Endothelial cell of umbilical vein (primary cell): ENCODE measurements around the gene CHD5. TPM values are rescaled to one million over a fixed set of nuclear protein-coding genes. Genes with fewer than 3 reads are reported as not detected.

Source experiments
- BruUV-seq: library from RNA; stranded (reverse); fragments of 400-500 nt; replicated peaks from 2 replicates; lab custom pipeline; 2021; lab: Mats Ljungman, UMichigan
- CTCF ChIA-PET: fragments of 300-600, 350-600 bp; sonication (Branson Sonifier 250); formaldehyde crosslinking; loops from one replicate; lab custom pipeline; 2021; ENCODE audit warnings: antibody characterized with exemption, inconsistent platforms; lab: Charles Lee
- POLR2A ChIA-PET: fragments of 300-600, 350-600 bp; sonication (Branson Sonifier 250); formaldehyde crosslinking; loops from one replicate; lab custom pipeline; 2021; ENCODE audit warnings: antibody characterized with exemption, inconsistent platforms; lab: Charles Lee
- DNase-seq: peaks from one replicate; pipeline ENCODE4 v3.0.0-alpha.2; 2011; ENCODE audit warnings: low read depth, low spot score
- FAIRE-seq: peaks from 2 replicates; lab custom pipeline; 2011; peaks lifted over from hg19 to GRCh38; lab: Jason Lieb, UNC
- H2AFZ ChIP-seq: 2 replicates; pipeline ENCODE4 v1.6.0; 2012; ENCODE audit warnings: low read depth, low read length, control low read depth, inconsistent platforms
- H3K27ac ChIP-seq: 2 replicates; pipeline ENCODE4 v1.5.1; 2011; ENCODE audit warnings: low read depth, mild to moderate bottlenecking, control low read depth, low read length, moderate library complexity; ENCODE audit not compliant: insufficient read depth
- H3K27me3 ChIP-seq, 2 experiments: 2 replicates each; pipeline versions ENCODE4 v1.6.0 to v1.6.1; 2011; ENCODE audit warnings: low read length in 2 of 2, mixed read lengths in 1 of 2; ENCODE audit not compliant: control insufficient read depth in 2 of 2, insufficient read depth in 2 of 2
- H3K36me3 ChIP-seq, 2 experiments: 2 replicates in 1 of 2; 3 replicates in 1 of 2; pipeline ENCODE4 v1.5.1; 2011; ENCODE audit warnings: low read length in 2 of 2, mild to moderate bottlenecking in 1 of 2, moderate library complexity in 1 of 2; ENCODE audit not compliant: control insufficient read depth in 2 of 2, insufficient read depth in 2 of 2; ENCODE audit errors: extremely low read depth in 1 of 2
- H3K4me1 ChIP-seq: 3 replicates; pipeline ENCODE4 v1.5.1; 2011; ENCODE audit warnings: mild to moderate bottlenecking, low read length; ENCODE audit not compliant: control insufficient read depth, insufficient read depth; ENCODE audit errors: extremely low read depth
- H3K4me2 ChIP-seq: 2 replicates; pipeline ENCODE4 v1.6.1; 2011; ENCODE audit warnings: low read length, control low read depth, mixed read lengths; ENCODE audit not compliant: insufficient read depth
- H3K4me3 ChIP-seq, 3 experiments: fragments of 200-600 bp in 1 of 3; sonication (generic), shearing (Covaris generic) in 1 of 3; replicated peaks in 1 of 3; 2 replicates each; pipeline ENCODE4 v1.5.1; 2011 to 2016; ENCODE audit warnings: control low read depth in 3 of 3, low read length in 3 of 3, mild to moderate bottlenecking in 2 of 3, inconsistent platforms in 1 of 3, low read depth in 1 of 3, moderate library complexity in 1 of 3; ENCODE audit not compliant: insufficient read depth in 1 of 3
- H3K79me2 ChIP-seq: 2 replicates; pipeline ENCODE4 v1.6.0; 2012; ENCODE audit warnings: low read length, inconsistent platforms; ENCODE audit not compliant: control insufficient read depth, insufficient read depth
- H3K9ac ChIP-seq: replicated peaks from 2 replicates; pipeline ENCODE3; 2011; ENCODE audit warnings: low read length, control low read depth; ENCODE audit not compliant: insufficient read depth; ENCODE audit errors: extremely low read depth
- H3K9me1 ChIP-seq: replicated peaks from 3 replicates; pipeline ENCODE4 v1.6.0; 2011; ENCODE audit warnings: mild to moderate bottlenecking, low read length; ENCODE audit not compliant: control insufficient read depth, insufficient read depth; ENCODE audit errors: extremely low read depth
- H3K9me3 ChIP-seq: replicated peaks from 2 replicates; pipeline ENCODE4 v1.5.1; 2012; ENCODE audit warnings: low read length, inconsistent platforms; ENCODE audit not compliant: control insufficient read depth, insufficient read depth
- H4K20me1 ChIP-seq: replicated peaks from 2 replicates; pipeline ENCODE3; 2011; ENCODE audit warnings: mild to moderate bottlenecking, low read length; ENCODE audit not compliant: control insufficient read depth, insufficient read depth; ENCODE audit errors: extremely low read depth
- FOS ChIP-seq: IDR thresholded peaks from 2 replicates; pipeline ENCODE4 v1.6.1; 2011; ENCODE audit warnings: mild to moderate bottlenecking, low read length, moderate library complexity, borderline replicate concordance; ENCODE audit not compliant: insufficient read depth
- GATA2 ChIP-seq: IDR thresholded peaks from 2 replicates; pipeline ENCODE4 v1.7.0; 2011; ENCODE audit warnings: low read depth, mild to moderate bottlenecking, moderate library complexity, mixed read lengths, low read length; ENCODE audit not compliant: insufficient read length, insufficient read depth
- MYC ChIP-seq: IDR thresholded peaks from one replicate; pipeline ENCODE4 v1.6.1; 2011; ENCODE audit warnings: mild to moderate bottlenecking, low read depth, low read length
- POLR2A ChIP-seq: IDR thresholded peaks from 2 replicates; pipeline ENCODE4 v1.6.1; 2012; ENCODE audit warnings: low read depth, mild to moderate bottlenecking, control low read depth, low read length
- POLR2AphosphoS5 ChIP-seq: IDR thresholded peaks from 2 replicates; pipeline ENCODE4 v1.6.1; 2012; ENCODE audit warnings: low read depth, mild to moderate bottlenecking, control low read depth, low read length, moderate library complexity; ENCODE audit not compliant: insufficient read depth
- dilution Hi-C: fragments of 300-500 bp; cut with MboI; formaldehyde crosslinking; loops from one replicate; pipeline ENCODE4 v1.15.0; 2019; ENCODE audit warnings: low sequenced_read_pairs; ENCODE audit not compliant: extremely low pct_ligation_motif_present
- intact Hi-C: fragments of 100-400 bp; cut with micrococcal nuclease; formaldehyde crosslinking; loops from one replicate; pipeline ENCODE4 v1.10.0; 2022
- polyA plus RNA-seq, 4 experiments: library from polyadenylated mRNA; depleted of rRNA in 3 of 4; stranded (reverse) in 3 of 4; unstranded in 1 of 4; fragments of >200 nt; gene quantifications; 2 replicates each; pipeline versions ENCODE4 v1.2.1 to v1.2.3, GENCODE V29; 2011 to 2012; ENCODE audit warnings: missing spikeins in 1 of 4
- total RNA-seq: library from RNA; stranded (reverse); gene quantifications from 2 replicates; pipeline ENCODE4 v1.2.3, GENCODE V29; 2021
- TF ChIP-seq, protein P1 (sequence below): IDR thresholded peaks from 2 replicates; pipeline ENCODE4 v1.6.1; 2011; ENCODE audit not compliant: insufficient read depth, insufficient read length
- TF ChIP-seq, protein P2 (sequence below), 2 donors: IDR thresholded peaks; 1 replicate in 1 of 2; 2 replicates in 1 of 2; pipeline ENCODE4 v1.5.1; 2011; ENCODE audit warnings: low read length in 2 of 2, mild to moderate bottlenecking in 2 of 2, moderate library complexity in 2 of 2, control low read depth in 1 of 2, inconsistent platforms in 1 of 2, low read depth in 1 of 2; ENCODE audit not compliant: insufficient read depth in 1 of 2; ENCODE audit errors: extremely low read depth in 1 of 2

CHD5 gene
- total and polyA plus RNA-seq, 2 donors (not counting 3 experiments of a cell fraction or from before 2014, with no cell fraction given) = 0.04 to 0.11 TPM

DNA sequence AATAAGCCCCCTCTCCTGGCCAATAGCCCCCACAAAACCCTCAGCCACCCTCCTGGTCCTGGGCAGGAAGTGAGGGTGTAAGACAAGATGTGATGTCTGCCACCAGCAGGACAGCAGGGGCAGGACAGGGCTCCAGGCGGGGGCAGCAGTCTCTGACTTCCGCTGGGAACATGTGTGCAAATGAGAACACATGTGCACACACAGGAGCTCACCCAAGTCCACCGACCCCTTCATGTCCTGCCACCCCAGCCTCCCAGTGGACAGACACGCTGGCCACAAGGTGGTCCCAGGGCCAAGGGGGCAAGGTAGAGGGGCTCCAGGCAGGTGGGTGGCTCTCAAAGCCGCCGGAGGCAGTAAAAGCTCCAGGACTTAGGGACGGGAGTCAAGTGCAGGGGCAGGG, 74.4 kb downstream of the CHD5 start:
- no peak for DNase-seq
- Histone ChIP-seq H3K27ac (no peak overlapping the region), H3K4me1 (no peaks in the 10 kb centered on the region), H4K20me1 (no peaks in the 10 kb centered on the region), H3K79me2 (no peaks in the 10 kb centered on the region), H3K9ac (no peak overlapping the region), H3K27me3 (no peaks in the 10 kb centered on the region), H2AFZ (no peak overlapping the region), H3K4me2 (no peak overlapping the region), H3K4me3 (no peak overlapping the region), H3K9me3 (no peaks in the 10 kb centered on the region), H3K36me3 (no peaks in the 10 kb centered on the region), H3K9me1 (no peaks in the 10 kb centered on the region)
- FAIRE-seq = no peak
- POLR2A ChIA-PET = no interaction called here
- BruUV-seq = no TSS peak
- CTCF ChIA-PET = interaction anchor here (1.9 to 2.2 kb wide), 2 partner anchors 53 to 139 kb away, joined by 5 to 7 read pairs; no protein-coding TSS in a partner anchor
- dilution Hi-C loops = no loop called here
- intact Hi-C loops = no loop called here
- no peak for TF ChIP-seq POLR2AphosphoS5
- TF ChIP-seq, protein P1, sequence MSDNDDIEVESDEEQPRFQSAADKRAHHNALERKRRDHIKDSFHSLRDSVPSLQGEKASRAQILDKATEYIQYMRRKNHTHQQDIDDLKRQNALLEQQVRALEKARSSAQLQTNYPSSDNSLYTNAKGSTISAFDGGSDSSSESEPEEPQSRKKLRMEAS = no peak
- no peak for TF ChIP-seq POLR2A
- no peak for TF ChIP-seq FOS
- no peak for TF ChIP-seq GATA2
- TF ChIP-seq MYC = no peak
- TF ChIP-seq, protein P2, sequence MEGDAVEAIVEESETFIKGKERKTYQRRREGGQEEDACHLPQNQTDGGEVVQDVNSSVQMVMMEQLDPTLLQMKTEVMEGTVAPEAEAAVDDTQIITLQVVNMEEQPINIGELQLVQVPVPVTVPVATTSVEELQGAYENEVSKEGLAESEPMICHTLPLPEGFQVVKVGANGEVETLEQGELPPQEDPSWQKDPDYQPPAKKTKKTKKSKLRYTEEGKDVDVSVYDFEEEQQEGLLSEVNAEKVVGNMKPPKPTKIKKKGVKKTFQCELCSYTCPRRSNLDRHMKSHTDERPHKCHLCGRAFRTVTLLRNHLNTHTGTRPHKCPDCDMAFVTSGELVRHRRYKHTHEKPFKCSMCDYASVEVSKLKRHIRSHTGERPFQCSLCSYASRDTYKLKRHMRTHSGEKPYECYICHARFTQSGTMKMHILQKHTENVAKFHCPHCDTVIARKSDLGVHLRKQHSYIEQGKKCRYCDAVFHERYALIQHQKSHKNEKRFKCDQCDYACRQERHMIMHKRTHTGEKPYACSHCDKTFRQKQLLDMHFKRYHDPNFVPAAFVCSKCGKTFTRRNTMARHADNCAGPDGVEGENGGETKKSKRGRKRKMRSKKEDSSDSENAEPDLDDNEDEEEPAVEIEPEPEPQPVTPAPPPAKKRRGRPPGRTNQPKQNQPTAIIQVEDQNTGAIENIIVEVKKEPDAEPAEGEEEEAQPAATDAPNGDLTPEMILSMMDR (IDR thresholded peaks at IDR 0.05; ENCODE audit: extremely low read depth in 1 of 2, insufficient read depth in 1 of 2, low read depth in 1 of 2, low read length in 2 of 2) = no peak
